ENCODE data around the gene HPCAL4. TPM values are rescaled to one million over a fixed set of nuclear protein-coding genes. Genes with fewer than 3 reads are reported as not detected.

HPCAL4 gene
- total RNA-seq, 4 donors from 2014 or later: 0.14 to 0.16 TPM; not detected in 2

- peaks cover 0 to 5% (median 0%) of the 10 kb centered on the region in 4 donors for H3K4me1 ChIP-seq
- no peak for DNase-seq
- in situ Hi-C loops (cut with MboI; ENCODE audit: low pct_ligation_motif_present in 1 of 4, low pct_unique_long_range_greater_than_20kb in 1 of 4, low sequenced_read_pairs in 3 of 4) (no loop called here), intact Hi-C loops (cut with DNase I; ENCODE audit: low total_unique reads) (no loop called here)
- H3K27me3 ChIP-seq: peaks cover 67% of the 10 kb centered on the region
- 86% methylated on average over 1 of the region's 1 CpG for WGBS, 2 donors (ENCODE audit: low coverage in 1 of 2)
- no peaks in the 10 kb centered on the region for H3K9me3 ChIP-seq
- no peaks in the 10 kb centered on the region for H3K36me3 ChIP-seq
- H3K4me3 ChIP-seq: no peak overlapping the region
- H3K27ac ChIP-seq: no peak overlapping the region
- TF ChIP-seq EP300 (IDR thresholded peaks at IDR 0.05; ENCODE audit: low read depth) (no peak), POLR2A (IDR thresholded peaks at IDR 0.05) (no peak), POLR2AphosphoS5 (IDR thresholded peaks at IDR 0.05) (no peak), CTCF (IDR thresholded peaks at IDR 0.05) (no peak)
Measured at GRCh38 chr1:39681999-39682398, 9.2 kb downstream of the HPCAL4 start.

DNA sequence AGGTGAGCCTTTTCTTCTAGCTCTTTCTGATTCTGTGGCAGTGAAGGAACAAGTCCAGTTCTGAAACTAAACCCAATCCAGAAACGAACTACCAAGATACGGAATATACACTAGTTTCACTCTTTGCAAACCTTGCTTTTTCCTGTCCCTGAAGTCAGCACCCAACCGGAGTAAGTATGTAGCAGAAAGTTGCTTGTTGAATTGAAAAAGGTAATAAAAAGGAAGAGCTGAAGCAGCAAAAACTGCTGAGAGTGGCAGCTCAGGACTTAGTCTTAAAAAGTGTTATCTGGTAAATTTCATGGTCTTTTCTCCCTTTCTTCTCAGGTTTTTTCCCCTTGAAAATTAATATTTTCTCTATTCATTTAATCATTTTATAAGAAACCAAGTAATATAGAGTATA is 9.9 kb downstream of the HPCAL4 start:
- in situ Hi-C loops (cut with MboI; ENCODE audit: low pct_ligation_motif_present in 1 of 4, low pct_unique_long_range_greater_than_20kb in 1 of 4, low sequenced_read_pairs in 3 of 4): no loop called here
- no peaks in the 10 kb centered on the region for H3K36me3 ChIP-seq
- H3K9me3 ChIP-seq: no peaks in the 10 kb centered on the region
- peaks cover 60% of the 10 kb centered on the region for H3K27me3 ChIP-seq
- H3K27ac ChIP-seq: no peak overlapping the region
- TF ChIP-seq CTCF (IDR thresholded peaks at IDR 0.05): no peak
- TF ChIP-seq POLR2AphosphoS5 (IDR thresholded peaks at IDR 0.05): no peak
- TF ChIP-seq POLR2A (IDR thresholded peaks at IDR 0.05): no peak
- no peak for TF ChIP-seq EP300 (IDR thresholded peaks at IDR 0.05; ENCODE audit: low read depth)
- intact Hi-C loops (cut with DNase I; ENCODE audit: low total_unique reads): no loop called here
- 70 to 73% methylated on average over 3 of the region's 3 CpGs for WGBS, 2 donors (ENCODE audit: low coverage in 1 of 2)
- peaks cover 0 to 5% (median 0%) of the 10 kb centered on the region in 4 donors for H3K4me1 ChIP-seq
- no peak for DNase-seq
- no peak overlapping the region for H3K4me3 ChIP-seq

- H3K4me3 ChIP-seq: no peak overlapping the region
- H3K27me3 ChIP-seq: peaks cover 57% of the 10 kb centered on the region
- in situ Hi-C loops (cut with MboI; ENCODE audit: low pct_ligation_motif_present in 1 of 4, low pct_unique_long_range_greater_than_20kb in 1 of 4, low sequenced_read_pairs in 3 of 4): no loop called here
- H3K9me3 ChIP-seq: no peaks in the 10 kb centered on the region
- intact Hi-C loops (cut with DNase I; ENCODE audit: low total_unique reads): no loop called here
- no peak overlapping the region for H3K27ac ChIP-seq
- no peak for DNase-seq
- H3K36me3 ChIP-seq: no peaks in the 10 kb centered on the region
- peaks cover 0 to 5% (median 0%) of the 10 kb centered on the region in 4 donors for H3K4me1 ChIP-seq
- TF ChIP-seq POLR2A (IDR thresholded peaks at IDR 0.05): no peak
- no peak for TF ChIP-seq CTCF (IDR thresholded peaks at IDR 0.05)
- no peak for TF ChIP-seq EP300 (IDR thresholded peaks at IDR 0.05; ENCODE audit: low read depth)
- no peak for TF ChIP-seq POLR2AphosphoS5 (IDR thresholded peaks at IDR 0.05)
- 60 to 61% methylated on average over 4 of the region's 4 CpGs for WGBS, 2 donors (ENCODE audit: low coverage in 1 of 2)
Measured at GRCh38 chr1:39680751-39681150, 10.5 kb downstream of the HPCAL4 start.

DNA sequence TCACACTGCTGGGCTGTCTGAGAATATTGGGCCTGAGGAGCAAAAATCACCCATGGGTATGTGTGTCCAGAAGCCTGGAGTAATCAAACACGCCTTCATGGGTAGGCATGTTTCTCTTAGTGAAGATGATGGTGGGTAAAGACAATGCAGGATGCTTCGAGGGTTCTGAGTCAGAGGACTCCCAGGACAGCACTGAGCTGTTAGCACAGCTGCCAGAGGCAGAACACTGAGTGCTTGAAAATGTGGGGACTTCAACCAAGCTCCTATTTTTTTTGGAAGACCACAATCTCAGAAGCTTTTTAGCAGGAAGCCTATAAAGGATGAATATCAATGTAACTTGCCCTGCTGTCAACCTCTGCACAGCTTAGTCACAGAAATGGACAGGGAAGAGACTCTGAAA is 11.4 kb downstream of the HPCAL4 start:
- Histone ChIP-seq H3K27ac (no peak overlapping the region), H3K36me3 (no peaks in the 10 kb centered on the region), H3K4me3 (no peak overlapping the region), H3K4me1 (peaks cover 0 to 5% (median 0%) of the 10 kb centered on the region in 4 donors), H3K27me3 (peaks cover 50% of the 10 kb centered on the region), H3K9me3 (no peaks in the 10 kb centered on the region)
- TF ChIP-seq CTCF (IDR thresholded peaks at IDR 0.05) (no peak), EP300 (IDR thresholded peaks at IDR 0.05; ENCODE audit: low read depth) (no peak), POLR2AphosphoS5 (IDR thresholded peaks at IDR 0.05) (no peak), POLR2A (IDR thresholded peaks at IDR 0.05) (no peak)
- in situ Hi-C loops (cut with MboI; ENCODE audit: low pct_ligation_motif_present in 1 of 4, low pct_unique_long_range_greater_than_20kb in 1 of 4, low sequenced_read_pairs in 3 of 4) (no loop called here), intact Hi-C loops (cut with DNase I; ENCODE audit: low total_unique reads) (no loop called here)
- 85% methylated on average over 2 of the region's 2 CpGs; no CpG with 5 or more reads in 1 of the 2 donors for WGBS, 2 donors (ENCODE audit: low coverage in 1 of 2)
- DNase-seq: no peak
